ENCODE results near the gene PLEKHG5. TPM values are rescaled to one million over a fixed set of nuclear protein-coding genes. Genes with fewer than 3 reads are reported as not detected.

Gene PLEKHG5, protein sequence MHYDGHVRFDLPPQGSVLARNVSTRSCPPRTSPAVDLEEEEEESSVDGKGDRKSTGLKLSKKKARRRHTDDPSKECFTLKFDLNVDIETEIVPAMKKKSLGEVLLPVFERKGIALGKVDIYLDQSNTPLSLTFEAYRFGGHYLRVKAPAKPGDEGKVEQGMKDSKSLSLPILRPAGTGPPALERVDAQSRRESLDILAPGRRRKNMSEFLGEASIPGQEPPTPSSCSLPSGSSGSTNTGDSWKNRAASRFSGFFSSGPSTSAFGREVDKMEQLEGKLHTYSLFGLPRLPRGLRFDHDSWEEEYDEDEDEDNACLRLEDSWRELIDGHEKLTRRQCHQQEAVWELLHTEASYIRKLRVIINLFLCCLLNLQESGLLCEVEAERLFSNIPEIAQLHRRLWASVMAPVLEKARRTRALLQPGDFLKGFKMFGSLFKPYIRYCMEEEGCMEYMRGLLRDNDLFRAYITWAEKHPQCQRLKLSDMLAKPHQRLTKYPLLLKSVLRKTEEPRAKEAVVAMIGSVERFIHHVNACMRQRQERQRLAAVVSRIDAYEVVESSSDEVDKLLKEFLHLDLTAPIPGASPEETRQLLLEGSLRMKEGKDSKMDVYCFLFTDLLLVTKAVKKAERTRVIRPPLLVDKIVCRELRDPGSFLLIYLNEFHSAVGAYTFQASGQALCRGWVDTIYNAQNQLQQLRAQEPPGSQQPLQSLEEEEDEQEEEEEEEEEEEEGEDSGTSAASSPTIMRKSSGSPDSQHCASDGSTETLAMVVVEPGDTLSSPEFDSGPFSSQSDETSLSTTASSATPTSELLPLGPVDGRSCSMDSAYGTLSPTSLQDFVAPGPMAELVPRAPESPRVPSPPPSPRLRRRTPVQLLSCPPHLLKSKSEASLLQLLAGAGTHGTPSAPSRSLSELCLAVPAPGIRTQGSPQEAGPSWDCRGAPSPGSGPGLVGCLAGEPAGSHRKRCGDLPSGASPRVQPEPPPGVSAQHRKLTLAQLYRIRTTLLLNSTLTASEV
- total RNA-seq: 10 to 100 TPM in 1 of 4 donors, 1 to 10 TPM in 3; 6.6 to 24.6 (median 7.9) TPM

DNA sequence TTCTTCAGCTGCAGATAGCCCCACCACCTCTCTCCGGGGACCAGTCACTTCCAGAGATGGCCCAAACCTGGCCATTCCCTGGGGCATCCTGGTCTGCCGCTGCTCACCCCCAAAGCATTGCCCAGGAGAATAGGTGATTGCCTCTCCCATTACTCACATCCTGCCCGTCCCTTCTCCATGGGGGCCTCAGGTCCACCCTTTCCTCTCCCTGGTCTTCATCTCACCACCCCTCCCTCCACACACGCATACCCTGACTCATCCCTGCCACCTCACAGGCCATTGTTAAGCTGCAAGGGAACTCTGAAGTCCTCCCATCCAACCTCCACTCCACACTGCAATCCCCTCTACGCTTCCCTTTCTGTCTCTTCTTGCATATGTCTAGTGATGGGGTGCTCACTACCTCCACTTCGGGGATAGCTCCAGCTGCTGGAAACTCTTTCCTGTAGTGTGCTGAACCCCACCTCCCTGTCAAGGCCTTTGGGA, at the start of gene PLEKHG5:
TSS of gene PLEKHG5 (minus strand) at position 188 of the 483 bp plus-strand sequence. CDS start 14,096 bp downstream, outside the sequence.
- DNase-seq (ENCODE audit: low spot score): no peak
- peak; percentile 56 for ATAC-seq (ENCODE audit: low FRiP score)
- TF ChIP-seq, protein P1, sequence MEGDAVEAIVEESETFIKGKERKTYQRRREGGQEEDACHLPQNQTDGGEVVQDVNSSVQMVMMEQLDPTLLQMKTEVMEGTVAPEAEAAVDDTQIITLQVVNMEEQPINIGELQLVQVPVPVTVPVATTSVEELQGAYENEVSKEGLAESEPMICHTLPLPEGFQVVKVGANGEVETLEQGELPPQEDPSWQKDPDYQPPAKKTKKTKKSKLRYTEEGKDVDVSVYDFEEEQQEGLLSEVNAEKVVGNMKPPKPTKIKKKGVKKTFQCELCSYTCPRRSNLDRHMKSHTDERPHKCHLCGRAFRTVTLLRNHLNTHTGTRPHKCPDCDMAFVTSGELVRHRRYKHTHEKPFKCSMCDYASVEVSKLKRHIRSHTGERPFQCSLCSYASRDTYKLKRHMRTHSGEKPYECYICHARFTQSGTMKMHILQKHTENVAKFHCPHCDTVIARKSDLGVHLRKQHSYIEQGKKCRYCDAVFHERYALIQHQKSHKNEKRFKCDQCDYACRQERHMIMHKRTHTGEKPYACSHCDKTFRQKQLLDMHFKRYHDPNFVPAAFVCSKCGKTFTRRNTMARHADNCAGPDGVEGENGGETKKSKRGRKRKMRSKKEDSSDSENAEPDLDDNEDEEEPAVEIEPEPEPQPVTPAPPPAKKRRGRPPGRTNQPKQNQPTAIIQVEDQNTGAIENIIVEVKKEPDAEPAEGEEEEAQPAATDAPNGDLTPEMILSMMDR (IDR thresholded peaks at IDR 0.05): no peak

DNA sequence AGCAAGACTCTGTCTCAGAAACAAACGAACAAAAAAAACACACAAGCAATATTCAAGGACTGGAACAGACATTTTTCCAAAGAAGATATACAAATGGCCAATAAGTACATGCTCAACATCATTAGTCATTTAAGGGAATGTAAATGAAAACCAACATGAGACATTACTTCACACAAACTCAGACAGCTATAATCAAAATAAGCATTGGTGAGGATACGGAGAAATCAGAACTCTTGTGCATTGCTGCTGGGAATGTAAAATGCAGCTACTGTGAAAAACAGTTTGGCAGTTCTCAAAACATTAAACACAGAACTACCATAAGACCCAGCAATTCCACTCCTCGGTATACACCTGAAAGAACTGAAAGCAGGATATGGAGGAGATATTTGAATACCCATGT, 47.5 kb upstream of the PLEKHG5 start:
- DNase-seq (ENCODE audit: low spot score) (no peak), ATAC-seq (ENCODE audit: low FRiP score) (no peak)
- TF ChIP-seq, protein P1 (IDR thresholded peaks at IDR 0.05): no peak

DNA sequence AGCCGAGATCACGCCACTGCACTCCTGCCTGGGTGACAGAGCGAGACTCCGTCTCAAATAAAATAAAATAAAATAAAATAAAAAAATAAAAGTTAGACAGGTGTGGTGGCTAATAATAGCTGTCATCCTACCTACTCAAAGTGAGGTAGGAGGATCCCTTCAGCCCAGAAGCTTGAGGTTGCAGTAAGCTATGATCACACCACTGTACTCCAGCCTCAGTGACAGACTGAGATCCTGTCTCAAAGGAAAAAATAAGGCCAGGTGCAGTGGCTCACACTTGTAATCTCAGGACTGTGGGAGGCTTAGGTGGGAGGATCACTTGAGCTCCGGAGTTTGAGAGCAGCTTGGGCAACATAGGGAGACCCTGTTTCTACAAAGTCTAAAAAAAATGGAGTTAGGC, 44.8 kb upstream of the PLEKHG5 start:
- no peak for DNase-seq (ENCODE audit: low spot score)
- TF ChIP-seq, protein P1 (IDR thresholded peaks at IDR 0.05): no peak
- ATAC-seq (ENCODE audit: low FRiP score): no peak

DNA sequence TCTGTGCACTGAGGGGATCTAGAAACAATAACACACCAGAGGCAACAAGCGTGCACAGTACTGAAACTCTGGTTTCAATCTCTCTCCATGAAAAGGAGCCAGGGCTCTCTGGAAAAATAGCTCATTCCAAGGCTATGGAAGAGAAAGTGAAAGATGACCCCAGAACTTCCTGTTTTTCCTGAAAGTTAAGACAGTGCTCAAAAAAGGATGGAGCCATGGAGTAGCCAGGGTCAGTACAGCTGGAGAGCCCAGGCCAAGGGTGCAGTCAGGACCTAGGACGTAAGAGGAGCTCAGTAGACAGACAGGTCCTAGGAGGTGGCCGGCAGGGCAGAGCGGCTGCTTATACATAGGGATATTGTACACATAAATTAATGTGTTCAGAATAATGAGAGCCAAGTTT, 43.7 kb upstream of the PLEKHG5 start:
- ATAC-seq (ENCODE audit: low FRiP score) (no peak), DNase-seq (ENCODE audit: low spot score) (no peak)
- TF ChIP-seq, protein P1 (IDR thresholded peaks at IDR 0.05): no peak

DNA sequence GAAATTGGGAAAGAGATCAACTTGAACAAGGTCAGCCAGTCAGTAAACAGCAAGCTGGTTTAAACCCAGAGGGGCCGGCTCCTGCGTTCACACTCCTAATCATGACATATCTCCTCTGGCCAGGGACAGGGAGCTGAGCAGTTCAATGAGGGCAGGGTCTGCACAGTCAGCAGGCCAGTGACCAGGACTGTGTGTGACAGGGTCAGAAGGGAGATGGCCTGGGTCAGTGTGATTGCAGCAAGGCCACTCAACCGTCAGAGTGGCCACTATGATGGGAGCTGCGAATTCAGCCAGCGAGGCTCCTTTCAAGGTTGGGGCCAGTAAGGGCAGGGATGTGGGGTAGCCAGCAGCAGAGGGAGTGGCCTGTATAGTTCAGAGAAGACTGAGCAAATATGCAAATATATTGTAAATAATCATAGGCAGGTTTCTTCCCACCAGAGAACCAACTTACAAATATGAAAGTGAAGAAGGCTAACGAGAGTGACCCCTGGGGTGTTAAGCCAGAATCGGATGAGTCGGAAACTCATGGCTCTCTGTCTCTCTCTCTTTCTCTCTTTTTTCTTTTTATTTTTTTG, 42.9 kb upstream of the PLEKHG5 start:
- no peak for DNase-seq (ENCODE audit: low spot score)
- TF ChIP-seq, protein P1 (IDR thresholded peaks at IDR 0.05): no peak

DNA sequence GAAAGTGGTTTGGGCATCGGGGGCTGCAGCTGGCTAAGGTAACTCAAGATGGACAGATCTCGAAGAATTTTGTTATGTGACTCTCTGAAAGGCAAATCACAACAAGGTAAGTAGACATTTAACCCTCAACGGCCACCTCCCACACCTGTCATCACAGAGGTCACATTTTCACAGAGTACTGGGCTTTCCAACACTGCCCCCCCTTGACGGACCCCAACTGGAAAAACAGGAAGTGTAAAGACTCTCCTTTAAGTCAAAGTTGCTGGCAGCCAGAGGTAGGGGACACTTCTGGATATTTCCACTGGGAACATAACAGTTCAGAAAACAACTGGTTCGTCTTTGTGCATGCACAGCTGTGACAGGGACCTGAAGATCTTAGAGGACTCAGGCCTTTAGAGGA, 40.5 kb upstream of the PLEKHG5 start:
- TF ChIP-seq, protein P1 (IDR thresholded peaks at IDR 0.05): no peak
- no peak for DNase-seq (ENCODE audit: low spot score)
- no peak for ATAC-seq (ENCODE audit: low FRiP score)

More for the DNA sequence above, 42.9 kb upstream of the PLEKHG5 start:
- ATAC-seq (ENCODE audit: low FRiP score): no peak

Measured in omental fat pad (tissue), 4 donors.